Measurements from ENCODE around the gene SLC25A22.

SLC25A22 gene

DNA sequence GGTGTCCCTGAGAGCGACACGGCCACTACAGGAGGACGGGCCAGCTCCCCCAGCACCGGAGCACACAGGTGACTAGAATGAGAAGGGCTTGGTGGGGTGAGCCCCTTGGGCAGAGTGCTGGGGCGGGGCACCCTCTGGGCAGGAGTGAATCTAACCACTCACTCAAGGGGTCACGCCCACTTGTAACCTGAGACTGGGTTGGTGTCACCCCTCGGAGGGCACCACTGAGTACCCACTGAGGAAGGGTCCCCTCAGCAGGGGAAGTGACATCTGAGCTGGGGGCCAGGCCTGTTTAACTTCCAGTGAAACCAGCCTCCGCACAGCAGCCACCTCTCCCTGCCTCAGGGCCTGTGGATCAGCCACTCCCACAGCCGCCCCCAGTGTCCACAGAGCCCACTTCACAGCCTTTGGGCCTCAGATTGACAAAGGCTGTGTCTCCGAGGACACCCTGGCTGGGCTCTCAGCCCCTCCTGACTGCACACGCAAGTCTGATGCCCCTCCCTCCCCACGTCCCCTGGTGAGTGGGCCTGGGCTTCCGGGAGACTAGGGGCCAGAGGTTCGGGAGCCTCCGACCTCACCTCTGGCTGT, 26.4 kb downstream of the SLC25A22 start:
- no peak for DNase-seq (ENCODE audit: low read depth)

DNA sequence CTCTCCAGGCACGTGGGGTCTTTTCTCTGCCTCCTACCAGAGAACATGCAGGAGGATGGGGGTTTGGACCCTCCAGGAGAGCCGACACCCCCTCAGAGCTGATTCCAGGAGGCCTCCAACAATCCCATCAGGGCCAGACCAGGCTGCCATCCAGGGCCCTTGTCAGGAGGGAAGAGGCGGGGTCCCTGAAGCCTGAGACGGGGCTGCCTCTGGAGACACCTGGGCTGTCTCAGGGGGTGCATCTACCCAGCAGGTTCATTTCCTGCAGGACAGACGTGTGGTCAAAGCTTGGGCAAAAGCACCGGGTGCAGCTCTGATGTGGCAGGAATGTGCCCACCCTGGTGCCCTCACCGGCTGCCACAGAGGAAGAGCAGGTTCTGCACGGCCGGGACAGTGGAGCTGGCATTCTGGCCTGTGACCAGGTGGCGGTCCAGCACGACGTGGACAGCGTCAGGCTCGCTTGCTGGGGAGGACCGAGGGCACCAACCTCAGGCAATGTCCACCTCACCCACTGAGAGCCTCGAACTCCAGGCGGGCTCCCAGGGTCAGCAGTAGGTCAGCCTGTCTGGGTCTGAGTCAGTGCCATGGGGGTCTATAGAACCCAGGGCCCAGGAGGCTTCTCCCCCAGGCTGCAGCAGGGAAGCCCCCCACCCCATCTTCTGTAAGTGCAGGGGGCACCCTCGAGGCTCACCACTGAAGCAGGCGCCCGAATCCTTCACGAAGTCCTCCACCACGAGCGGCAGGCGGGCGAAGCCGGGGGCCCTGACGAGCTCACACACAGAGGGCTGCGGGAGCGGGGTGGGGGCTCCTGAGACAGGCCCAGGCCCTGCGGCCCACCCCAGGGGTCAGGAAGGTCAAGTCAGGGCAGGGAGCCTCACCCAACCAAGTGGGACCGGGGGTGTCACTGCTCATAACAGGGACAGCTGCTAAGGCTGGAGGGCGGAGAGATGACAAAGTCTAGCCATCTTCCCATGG, 27.2 kb downstream of the SLC25A22 start:
- no peak for DNase-seq (ENCODE audit: low read depth)

- DNase-seq (ENCODE audit: low read depth) = no peak
These were observed 28.0 kb downstream of the SLC25A22 start for GRCh38 chr11:769887-770641.

DNA sequence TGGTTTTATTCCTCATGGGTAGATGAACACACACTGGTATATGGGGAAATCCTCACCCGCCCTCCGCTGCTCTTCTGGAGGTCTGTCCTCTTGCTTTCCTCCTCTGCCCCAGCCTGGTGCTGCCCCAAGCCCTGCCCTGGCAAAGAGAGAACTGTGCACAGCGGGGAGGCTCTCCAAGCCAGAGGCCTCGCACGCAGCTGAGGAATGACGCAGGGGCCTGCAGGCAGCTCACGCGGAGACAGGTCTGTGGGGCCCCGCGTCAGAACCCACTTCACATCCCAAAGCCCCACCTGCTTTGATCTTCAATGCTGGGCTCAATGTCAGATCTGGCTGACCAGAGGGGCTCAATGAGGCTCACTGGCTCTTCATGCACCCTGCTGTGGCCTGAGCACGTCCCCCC, 30.8 kb downstream of the SLC25A22 start:
- DNase-seq (ENCODE audit: low read depth) = no peak

GRCh38 chr11:766936-767210, 31.2 kb downstream of the SLC25A22 start:
- DNase-seq (ENCODE audit: low read depth) = no peak

- no peak for DNase-seq (ENCODE audit: low read depth)
These were observed 31.8 kb downstream of the SLC25A22 start for GRCh38 chr11:766106-766935.

DNA sequence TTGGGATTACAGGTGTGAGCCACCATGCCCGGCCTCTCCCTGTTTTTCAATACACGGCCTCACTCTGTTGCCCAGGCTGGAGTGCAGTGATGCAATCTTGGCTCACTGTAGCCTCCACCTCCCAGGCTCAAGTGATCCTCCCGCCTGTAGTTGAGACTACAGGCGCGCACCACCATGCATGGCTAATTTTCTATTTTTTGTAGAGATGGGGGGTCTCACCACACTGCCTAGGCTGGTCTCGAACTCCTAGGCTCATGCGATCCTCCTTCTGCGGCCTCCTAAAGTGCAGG, 32.3 kb downstream of the SLC25A22 start:
- no peak for DNase-seq (ENCODE audit: low read depth)

- peak; percentile 46 for DNase-seq (ENCODE audit: low read depth)
These were observed 32.9 kb downstream of the SLC25A22 start for GRCh38 chr11:765025-765801.

DNA sequence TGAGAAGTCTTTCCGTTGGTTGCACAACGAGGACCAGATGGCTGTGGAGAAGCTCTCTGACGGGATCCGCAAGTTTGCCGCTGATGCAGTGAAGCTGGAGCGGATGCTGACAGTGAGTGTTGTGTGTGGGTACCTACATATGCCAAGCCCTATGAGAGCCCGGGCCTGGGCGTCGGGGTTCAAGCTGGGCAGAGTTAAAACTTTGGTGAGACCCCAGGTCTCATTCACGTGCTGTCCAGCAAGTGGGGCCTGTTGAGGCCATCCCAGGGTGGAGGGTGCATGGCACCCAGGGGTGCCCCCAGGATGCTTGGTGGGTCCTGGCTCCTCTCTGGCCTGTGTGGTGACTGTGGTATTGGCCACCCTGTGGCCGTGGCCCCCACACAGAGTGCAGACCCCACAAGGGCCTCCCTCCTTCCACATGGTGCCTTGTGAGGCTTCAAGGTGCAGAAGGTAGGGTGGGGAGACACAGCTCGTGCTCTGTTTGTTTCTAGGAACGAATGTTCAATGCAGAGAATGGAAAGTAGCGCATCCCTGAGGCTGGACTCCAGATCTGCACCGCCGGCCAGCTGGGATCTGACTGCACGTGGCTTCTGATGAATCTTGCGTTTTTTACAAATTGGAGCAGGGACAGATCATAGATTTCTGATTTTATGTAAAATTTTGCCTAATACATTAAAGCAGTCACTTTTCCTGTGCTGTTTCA, 33.6 kb downstream of the SLC25A22 start:
- DNase-seq (ENCODE audit: low read depth) = no peak

DNA sequence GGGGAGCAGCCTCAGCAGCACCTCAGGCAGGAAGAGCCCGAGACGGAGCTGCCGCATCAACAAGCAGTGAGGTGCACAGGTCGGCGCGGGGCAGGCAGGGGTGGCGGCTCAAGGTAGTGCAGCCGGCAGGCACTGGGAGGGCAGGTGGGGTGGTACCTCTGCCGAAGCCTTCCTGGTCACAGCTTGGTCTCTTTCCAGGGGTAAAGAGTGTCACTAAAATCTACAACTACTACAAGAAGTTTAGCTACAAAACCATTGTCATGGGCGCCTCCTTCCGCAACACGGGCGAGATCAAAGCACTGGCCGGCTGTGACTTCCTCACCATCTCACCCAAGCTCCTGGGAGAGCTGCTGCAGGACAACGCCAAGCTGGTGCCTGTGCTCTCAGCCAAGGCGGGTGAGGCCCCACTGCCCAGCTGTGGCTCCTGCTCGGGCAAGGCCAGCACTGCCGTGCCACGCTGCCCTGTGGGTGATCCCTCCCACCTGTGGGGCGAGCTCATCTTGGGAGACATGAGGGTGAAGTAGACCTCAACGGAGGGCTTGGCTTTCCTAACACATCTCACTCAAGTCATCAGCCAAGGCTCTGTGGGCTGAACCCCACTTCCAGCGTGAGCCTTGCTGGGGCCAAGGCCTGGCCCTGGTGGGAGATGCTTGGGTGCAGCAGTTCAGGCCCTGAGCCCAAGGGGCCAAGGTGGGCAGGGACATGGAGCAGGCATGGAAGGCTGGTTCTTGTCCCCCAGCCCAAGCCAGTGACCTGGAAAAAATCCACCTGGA, 34.3 kb downstream of the SLC25A22 start:
- DNase-seq (ENCODE audit: low read depth) = no peak

GRCh38 chr11:763073-763463, 35.0 kb downstream of the SLC25A22 start:
- no peak for DNase-seq (ENCODE audit: low read depth)

DNA sequence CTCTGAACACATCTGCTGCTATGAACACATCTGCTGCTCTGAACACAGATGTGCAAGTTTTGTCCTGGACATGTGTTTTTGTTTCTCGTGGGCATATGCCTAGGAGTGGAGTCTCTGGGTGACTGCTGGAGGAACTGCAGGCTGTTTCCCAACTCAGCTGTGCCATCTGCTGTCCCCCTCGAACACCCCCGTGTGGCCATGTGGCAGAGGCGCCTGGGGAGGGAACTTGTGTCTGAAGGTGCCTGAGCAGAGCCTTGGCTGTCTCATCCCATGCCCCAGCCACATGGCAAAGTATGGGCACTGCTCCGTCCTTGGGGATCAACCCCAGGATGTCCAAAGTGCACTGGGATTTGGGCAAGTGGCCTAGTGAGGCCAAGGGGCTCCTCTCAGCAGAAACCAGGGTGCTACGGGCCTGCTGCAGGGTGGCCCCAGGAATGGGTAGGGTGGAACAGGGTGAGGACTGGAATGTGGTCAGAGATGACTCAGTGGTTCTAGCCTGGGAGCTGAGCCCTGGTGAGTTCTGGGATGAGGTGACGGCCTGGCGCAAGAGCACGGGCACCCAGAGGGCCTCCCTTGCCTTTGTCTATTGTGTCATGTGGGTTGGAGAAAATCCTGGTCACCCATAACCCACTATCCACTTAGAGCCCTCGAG, 35.5 kb downstream of the SLC25A22 start:
- DNase-seq (ENCODE audit: low read depth) = peak; percentile 87

- no peak for DNase-seq (ENCODE audit: low read depth)
These were observed 36.5 kb downstream of the SLC25A22 start for GRCh38 chr11:761526-762108.

GRCh38 chr11:760236-760635, 37.8 kb downstream of the SLC25A22 start:
- DNase-seq (ENCODE audit: low read depth) = no peak

GRCh38 chr11:749731-750130, 48.4 kb downstream of the SLC25A22 start:
- no peak for DNase-seq (ENCODE audit: low read depth)

- DNase-seq (ENCODE audit: low read depth) = peak; percentile 45
These were observed 50.1 kb downstream of the SLC25A22 start for GRCh38 chr11:748007-748359.

DNA sequence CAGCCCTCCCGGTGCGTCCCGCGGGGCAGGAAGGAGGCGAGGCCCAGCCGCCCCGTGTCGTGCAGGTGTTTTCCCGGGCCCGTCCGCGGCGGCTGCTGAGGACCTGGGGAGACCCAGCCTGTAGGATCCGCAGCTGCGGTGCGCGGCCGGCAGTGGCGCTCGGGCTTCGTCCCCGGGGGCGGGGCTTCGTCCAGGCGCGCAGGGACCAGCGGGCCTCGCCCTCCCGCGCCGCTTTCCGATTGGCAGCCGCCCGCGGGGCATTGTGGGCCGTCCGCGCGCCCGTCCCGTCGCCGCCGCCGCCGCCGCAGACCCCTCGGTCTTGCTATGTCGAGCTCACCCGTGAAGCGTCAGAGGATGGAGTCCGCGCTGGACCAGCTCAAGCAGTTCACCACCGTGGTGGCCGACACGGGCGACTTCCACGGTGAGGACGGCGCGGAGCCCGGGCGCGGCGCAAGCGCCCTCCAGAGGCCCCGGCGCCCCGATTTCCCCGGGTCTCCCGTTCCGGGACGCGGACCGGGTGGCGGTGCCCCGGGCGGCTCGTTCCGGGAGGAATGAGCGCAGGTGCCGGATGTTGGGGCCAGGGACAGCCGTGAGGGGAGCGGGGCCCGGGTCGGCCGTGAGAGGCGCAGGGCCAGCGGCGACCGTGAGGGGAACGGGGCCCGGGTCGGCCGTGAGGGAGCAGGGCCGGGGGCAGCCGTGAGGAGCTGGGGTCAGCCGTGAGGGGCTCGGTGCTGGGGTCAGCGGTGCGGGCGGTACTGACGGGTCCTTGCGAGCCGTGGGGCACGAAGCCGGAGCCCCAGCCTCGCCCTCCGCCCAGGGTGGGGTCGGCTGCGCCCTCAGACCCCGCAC, 50.7 kb downstream of the SLC25A22 start, which contains the start of gene TALDO1:
Gene TALDO1, plus strand, starts transcription at position 307 of the 849 bp plus-strand sequence. Its CDS starts 18 bp downstream, at position 325.
- peak; percentile 87 for DNase-seq (ENCODE audit: low read depth)

Measured in iris pigment epithelial cell (primary cell).